GM23338 (cell line): ENCODE results near the gene OR2AE1. TPM values are rescaled to one million over a fixed set of nuclear protein-coding genes. Genes with fewer than 3 reads are reported as not detected.
A peak's percentile ranks its signal among the peaks of the same experiment; 100 is the strongest.

Experiments used
- ATAC-seq: fragments of 200-7000 bp; cut with Tn5 transposase; 3 replicates; pipeline ENCODE4 v1.9.1; 2020
- DNase-seq: peaks from one replicate; pipeline ENCODE4 v3.0.0-alpha.2; 2015; ENCODE audit warnings: low spot score
- H2AFZ ChIP-seq: fragments of 200-600 bp; sonication (generic); 2 replicates; pipeline ENCODE4 v1.8.0; 2016; ENCODE audit warnings: antibody characterized with exemption, mild to moderate bottlenecking, moderate library complexity
- H3F3A ChIP-seq: fragments of 200-600 bp; sonication (generic); replicated peaks from 2 replicates; pipeline ENCODE4 v1.8.0; 2017; ENCODE audit warnings: antibody characterized with exemption, mixed run types, low read depth
- H3K27ac ChIP-seq: fragments of 200-600 bp; sonication (generic); 2 replicates; pipeline ENCODE4 v1.6.1; 2016; ENCODE audit warnings: low read depth
- H3K27me3 ChIP-seq: fragments of 200-600 bp; sonication (generic); 2 replicates; pipeline ENCODE4 v1.8.0; 2016; ENCODE audit warnings: mild to moderate bottlenecking, mixed run types, moderate library complexity; ENCODE audit not compliant: insufficient read depth
- H3K36me3 ChIP-seq: fragments of 200-600 bp; sonication (generic); 2 replicates; pipeline ENCODE4 v1.8.0; 2016; ENCODE audit warnings: mild to moderate bottlenecking; ENCODE audit not compliant: insufficient read depth
- H3K4me1 ChIP-seq: fragments of 200-600 bp; sonication (generic); 2 replicates; pipeline ENCODE4 v1.8.0; 2016; ENCODE audit warnings: mild to moderate bottlenecking, moderate library complexity; ENCODE audit not compliant: insufficient read depth
- H3K4me2 ChIP-seq: fragments of 200-600 bp; sonication (generic); 2 replicates; pipeline ENCODE4 v1.7.1; 2017; ENCODE audit warnings: mixed run types
- H3K4me3 ChIP-seq: fragments of 200-600 bp; sonication (generic); 2 replicates; pipeline ENCODE4 v1.6.1; 2016; ENCODE audit warnings: mixed run types
- H3K79me2 ChIP-seq: fragments of 200-600 bp; sonication (generic); replicated peaks from 2 replicates; pipeline ENCODE4 v1.8.0; 2017; ENCODE audit warnings: mild to moderate bottlenecking; ENCODE audit not compliant: insufficient read depth
- H3K9me2 ChIP-seq: fragments of 200-600 bp; sonication (generic); 2 replicates; pipeline ENCODE4 v1.8.0; 2017; ENCODE audit not compliant: insufficient read depth
- H4K20me1 ChIP-seq: fragments of 200-600 bp; sonication (generic); replicated peaks from 2 replicates; pipeline ENCODE4 v1.8.0; 2017; ENCODE audit warnings: mild to moderate bottlenecking; ENCODE audit not compliant: insufficient read depth
- H3K27ac Mint-ChIP-seq: 2 replicates; pipeline ENCODE4 v1.8.0; 2020; ENCODE audit warnings: inconsistent platforms, mild to moderate bottlenecking, moderate library complexity, mixed read lengths
- H3K27me3 Mint-ChIP-seq: 3 replicates; pipeline ENCODE4 v1.8.0; 2022; ENCODE audit warnings: low read depth, mild to moderate bottlenecking, moderate library complexity, mixed read lengths, inconsistent platforms; ENCODE audit not compliant: insufficient read depth, poor library complexity
- H3K36me3 Mint-ChIP-seq: 3 replicates; pipeline ENCODE4 v1.8.0; 2021; ENCODE audit warnings: low read depth, mild to moderate bottlenecking, inconsistent platforms, moderate library complexity, mixed read lengths
- H3K4me1 Mint-ChIP-seq: 3 replicates; pipeline ENCODE4 v1.8.0; 2020; ENCODE audit warnings: mild to moderate bottlenecking, inconsistent platforms, mixed read lengths
- H3K4me3 Mint-ChIP-seq: 3 replicates; pipeline ENCODE4 v1.8.0; 2021; ENCODE audit warnings: moderate library complexity, mild to moderate bottlenecking, inconsistent platforms, mixed read lengths
- H3K9me3 Mint-ChIP-seq: 3 replicates; pipeline ENCODE4 v1.8.0; 2020; ENCODE audit warnings: moderate library complexity, mild to moderate bottlenecking, inconsistent platforms, mixed read lengths
- CREB1 ChIP-seq: fragments of 250-450 bp; sonication (Bioruptor Pico); IDR thresholded peaks from 2 replicates; pipeline ENCODE4 v1.5.0; 2020; ENCODE audit warnings: low read depth, mild to moderate bottlenecking, moderate library complexity
- CTCF ChIP-seq, 2 experiments: fragments of 200-600 bp in 1 of 2; sonication (generic) in 1 of 2; conservative IDR thresholded peaks; 2 replicates each; pipeline versions ENCODE4 v1.5.1 to v1.6.1; 2016 to 2017; ENCODE audit warnings: antibody characterized with exemption in 2 of 2, low read depth in 2 of 2, mild to moderate bottlenecking in 2 of 2, moderate library complexity in 1 of 2
- ETS1 ChIP-seq: IDR thresholded peaks from 2 replicates; pipeline ENCODE4 v1.6.1; 2016; ENCODE audit warnings: antibody characterized with exemption
- EZH2 ChIP-seq: fragments of 200-600 bp; sonication (generic); IDR thresholded peaks from one replicate; pipeline ENCODE4 v1.8.0; 2017; ENCODE audit warnings: antibody characterized with exemption, mild to moderate bottlenecking, low read depth; ENCODE audit not compliant: unreplicated experiment
- EZH2phosphoT487 ChIP-seq: fragments of 200-600 bp; sonication (generic); IDR thresholded peaks from one replicate; pipeline ENCODE4 v1.8.1; 2018; ENCODE audit warnings: antibody characterized with exemption; ENCODE audit not compliant: unreplicated experiment
- JUNB ChIP-seq: IDR thresholded peaks from one replicate; pipeline ENCODE4 v1.6.1; 2016; ENCODE audit warnings: antibody characterized with exemption; ENCODE audit not compliant: unreplicated experiment
- NANOG ChIP-seq: IDR thresholded peaks from 2 replicates; pipeline ENCODE4 v1.6.1; 2016; ENCODE audit warnings: antibody characterized with exemption, borderline replicate concordance
- POLR2AphosphoS5 ChIP-seq: IDR thresholded peaks from 2 replicates; pipeline ENCODE4 v1.6.1; 2016; ENCODE audit warnings: antibody characterized with exemption, low read depth
- REST ChIP-seq: IDR thresholded peaks from one replicate; pipeline ENCODE4 v1.6.1; 2018; ENCODE audit warnings: antibody characterized with exemption; ENCODE audit not compliant: unreplicated experiment
- STAT1 ChIP-seq: IDR thresholded peaks from one replicate; pipeline ENCODE4 v1.6.1; 2016; ENCODE audit warnings: antibody characterized with exemption; ENCODE audit not compliant: unreplicated experiment
- ZNF331 ChIP-seq: fragments of 250-450 bp; sonication (Bioruptor Pico); IDR thresholded peaks from 2 replicates; pipeline ENCODE4 v1.5.0; 2020; ENCODE audit warnings: low read depth, mild to moderate bottlenecking, moderate library complexity
- polyA plus RNA-seq: library from polyadenylated mRNA; unstranded; fragments of >200 nt; fragmentation: Nextera tagmentation; extraction: Ambion mirVana; gene quantifications from 2 replicates; pipeline ENCODE4 v1.2.1, GENCODE V29; 2016
- total RNA-seq: library from RNA; depleted of rRNA; stranded (reverse); fragments of >200 nt; shearing (Covaris generic); gene quantifications from 2 replicates; pipeline ENCODE4 v1.2.3, GENCODE V29; 2014

The OR2AE1 gene
- total and polyA plus RNA-seq, 2 experiments from 2014 or later = not detected

DNA sequence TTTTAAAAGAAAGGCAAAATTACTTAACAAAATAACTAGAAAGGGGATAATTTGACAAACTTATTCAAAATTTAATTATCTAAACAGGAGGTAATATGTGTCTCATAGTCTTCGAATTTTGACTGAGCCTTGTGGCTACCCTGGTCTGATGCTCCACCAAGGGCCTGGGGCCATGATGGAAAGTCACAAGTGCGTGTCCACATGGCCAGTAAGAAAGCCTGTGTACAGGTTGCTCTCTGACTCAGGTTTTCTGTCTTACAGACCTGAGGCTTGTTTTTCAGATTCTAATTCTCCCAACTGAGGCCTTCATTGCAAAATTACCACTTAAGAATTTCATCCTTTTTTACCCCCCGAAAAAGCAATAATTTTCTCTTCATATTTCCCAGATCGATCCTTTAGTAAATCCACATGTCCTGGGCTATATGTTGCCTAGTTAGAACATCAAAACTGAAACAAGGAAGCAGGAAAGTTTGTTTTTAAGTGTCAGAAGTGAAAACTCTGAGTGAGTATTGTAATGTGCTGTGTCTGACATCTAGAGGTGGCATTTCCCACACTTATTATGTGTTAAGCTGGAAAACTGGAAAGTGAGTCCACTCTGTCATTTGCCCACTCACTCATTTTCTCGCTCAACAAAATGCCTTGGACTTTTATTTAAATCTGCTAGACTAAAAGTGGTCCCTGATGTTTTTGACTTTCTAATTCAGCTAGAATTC is 39.0 kb downstream of the OR2AE1 start:
- 0 out of 2 replicates have a peak overlapping the region, but pooled peaks have one; percentile 30 for H3K27ac Mint-ChIP-seq

GRCh38 chr7:99835189-99835588 is 41.6 kb downstream of the OR2AE1 start:
- no peaks in the 10 kb centered on the region for H3K36me3 Mint-ChIP-seq
- Histone ChIP-seq H3K36me3 (no peaks in the 10 kb centered on the region), H2AFZ (no peak overlapping the region), H3K9me2 (no peaks in the 10 kb centered on the region), H3K4me2 (no peak overlapping the region), H3F3A (no peaks in the 10 kb centered on the region), H3K4me3 (no peak overlapping the region), H3K4me1 (peaks cover 31% of the 10 kb centered on the region), H3K27ac (no peak overlapping the region), H4K20me1 (no peaks in the 10 kb centered on the region), H3K79me2 (no peaks in the 10 kb centered on the region), H3K27me3 (no peaks in the 10 kb centered on the region)
- H3K27me3 Mint-ChIP-seq = peaks cover 3% of the 10 kb centered on the region
- DNase-seq (no peak), ATAC-seq (no peak)
- no peaks in the 10 kb centered on the region for H3K9me3 Mint-ChIP-seq
- H3K27ac Mint-ChIP-seq = no peak overlapping the region
- H3K4me3 Mint-ChIP-seq = no peak overlapping the region
- H3K4me1 Mint-ChIP-seq = peaks cover 29% of the 10 kb centered on the region
- TF ChIP-seq NANOG = no peak
- TF ChIP-seq ZNF331 (CRISPR knock-in tag) = no peak
- no peak for TF ChIP-seq CREB1 (CRISPR knock-in tag)
- no peak for TF ChIP-seq STAT1
- no peak for TF ChIP-seq ETS1
- no peak for TF ChIP-seq EZH2
- no peak for TF ChIP-seq EZH2phosphoT487
- no peak for TF ChIP-seq POLR2AphosphoS5
- no peak for TF ChIP-seq JUNB
- no peak for TF ChIP-seq REST

More for the DNA sequence above, 39.0 kb downstream of the OR2AE1 start:
- H4K20me1 ChIP-seq = no peaks in the 10 kb centered on the region
- ATAC-seq (no peak), DNase-seq (no peak)
- peak overlapping the region; percentile 14; the same call in 1 of the 2 replicates for H2AFZ ChIP-seq
- no peak for TF ChIP-seq ETS1
- TF ChIP-seq CTCF (conservative IDR thresholded peaks at IDR 0.05; ENCODE audit: low read depth in 2 of 2) = peak in 1 of 2 experiments; percentile 16; a peak in 1 of 4 replicates
- H3F3A ChIP-seq = no peaks in the 10 kb centered on the region
- Mint-ChIP-seq H3K9me3 (no peaks in the 10 kb centered on the region), H3K36me3 (no peaks in the 10 kb centered on the region), H3K4me1 (peaks cover 55% of the 10 kb centered on the region), H3K27me3 (peaks cover 8% of the 10 kb centered on the region), H3K4me3 (no peak overlapping the region)
- no peaks in the 10 kb centered on the region for H3K79me2 ChIP-seq
- H3K27me3 ChIP-seq = no peaks in the 10 kb centered on the region
- peaks cover 55% of the 10 kb centered on the region for H3K4me1 ChIP-seq
- H3K4me3 ChIP-seq = no peak overlapping the region
- H3K9me2 ChIP-seq = no peaks in the 10 kb centered on the region
- H3K27ac ChIP-seq = no peak overlapping the region
- no peaks in the 10 kb centered on the region for H3K36me3 ChIP-seq
- H3K4me2 ChIP-seq = no peak overlapping the region
